ENCODE results near the gene ARCN1.

DNA sequence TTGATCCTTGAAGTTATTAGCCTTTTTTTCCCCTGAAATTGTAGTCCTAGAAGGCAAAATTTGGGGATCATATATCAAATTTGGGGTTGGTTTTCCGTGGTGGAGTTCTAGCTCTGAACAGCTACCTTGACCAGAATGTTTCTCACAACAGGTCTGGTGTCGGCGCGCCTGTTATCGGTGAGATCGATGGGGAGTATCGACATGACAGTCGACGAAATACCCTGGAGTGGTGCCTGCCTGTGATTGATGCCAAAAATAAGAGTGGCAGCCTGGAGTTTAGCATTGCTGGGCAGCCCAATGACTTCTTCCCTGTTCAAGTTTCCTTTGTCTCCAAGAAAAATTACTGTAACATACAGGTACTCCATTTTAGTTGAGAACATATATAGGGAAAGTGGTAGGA is 25.3 kb downstream of the ARCN1 start:
- TF ChIP-seq TAF1 (IDR thresholded peaks at IDR 0.05; ENCODE audit: borderline replicate concordance, low read depth, low read length) (no peak), POLR2A (IDR thresholded peaks at IDR 0.05; ENCODE audit: low read depth, low read length) (no peak), POLR2AphosphoS5 (IDR thresholded peaks at IDR 0.05; ENCODE audit: low read depth, low read length) (no peak)
